ENCODE measurements around the gene RNF212B. TPM values are rescaled to one million over a fixed set of nuclear protein-coding genes. Genes with fewer than 3 reads are reported as not detected.

RNF212B gene
- total and polyA plus RNA-seq, 2 of the 13 experiments (the other 11 are each of a cell fraction or from before 2014, with no cell fraction given): 0.05 TPM; not detected in 1

DNA sequence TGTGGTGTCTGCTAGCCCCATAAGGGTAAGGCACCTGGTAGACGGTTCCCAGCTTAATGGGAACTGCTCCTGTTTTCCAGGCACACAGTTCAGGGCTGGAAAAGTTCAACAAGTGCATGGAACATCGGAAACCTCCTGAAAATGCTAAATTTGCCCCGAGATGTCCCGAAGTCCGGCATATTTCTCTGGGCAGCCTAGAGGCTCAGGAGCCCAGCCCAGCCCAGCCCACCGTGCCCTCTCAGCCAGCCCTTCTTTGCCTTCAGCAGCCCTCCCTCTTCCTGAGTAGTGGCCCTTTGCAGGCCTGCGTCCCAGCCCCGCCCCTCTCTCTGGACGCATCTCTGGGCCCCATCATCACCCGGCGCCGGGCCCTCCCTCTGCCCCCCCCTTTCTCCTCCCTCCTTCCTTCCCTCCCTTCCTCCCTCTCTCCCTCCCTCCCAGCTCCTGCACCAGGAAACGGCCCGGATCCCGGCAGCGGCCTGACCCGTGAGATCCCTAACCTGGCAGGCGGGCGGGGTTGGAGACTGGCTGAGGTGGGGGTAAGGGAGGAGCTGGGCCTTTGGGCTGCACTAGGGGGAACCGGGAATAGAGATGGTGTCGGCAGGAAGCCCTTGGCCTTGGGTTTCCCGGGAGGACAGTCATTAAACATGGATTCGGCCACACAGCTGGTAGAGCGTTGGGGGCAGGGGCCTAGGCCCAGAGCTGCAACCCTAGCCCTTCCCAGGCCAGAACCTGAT lies 68.8 kb downstream of the RNF212B start, which contains the start of gene BCL2L2 (continued):
- TF ChIP-seq ZHX2 (IDR thresholded peaks at IDR 0.05; ENCODE audit: low read depth) (peak; percentile 97), ZHX2 (CRISPR knock-in tag; IDR thresholded peaks at IDR 0.05; ENCODE audit: borderline replicate concordance) (peak; percentile 17; the same call in 1 of the 2 replicates), FOXO1 (CRISPR knock-in tag; IDR thresholded peaks at IDR 0.05) (peak; percentile 78), KLF13 (CRISPR knock-in tag; IDR thresholded peaks at IDR 0.05) (0 out of 2 replicates have a peak, but pooled peaks have one; percentile 29), TCF12 (IDR thresholded peaks at IDR 0.05) (no peak), TCF12 (CRISPR knock-in tag; IDR thresholded peaks at IDR 0.05) (peak; percentile 89; the same call in 1 of the 2 replicates), ZBTB38 (CRISPR knock-in tag; IDR thresholded peaks at IDR 0.05) (peak; percentile 95), HDAC6 (IDR thresholded peaks at IDR 0.05; ENCODE audit: low read depth, low read length) (no peak), ZNF350 (CRISPR knock-in tag; IDR thresholded peaks at IDR 0.05; ENCODE audit: borderline replicate concordance, low read depth) (peak; percentile 100), XBP1 (CRISPR knock-in tag; IDR thresholded peaks at IDR 0.05) (no peak), GATA4 (IDR thresholded peaks at IDR 0.05; ENCODE audit: borderline replicate concordance, low read depth) (peak; percentile 84; the same call in 1 of the 2 replicates), NPAS2 (CRISPR knock-in tag; IDR thresholded peaks at IDR 0.05; ENCODE audit: borderline replicate concordance) (no peak), THAP9 (CRISPR knock-in tag; IDR thresholded peaks at IDR 0.05; ENCODE audit: borderline replicate concordance) (peak; percentile 97), TFAP4 (IDR thresholded peaks at IDR 0.05; ENCODE audit: borderline replicate concordance, low read depth) (peak; percentile 90)
- TF ChIP-seq, protein P1, sequence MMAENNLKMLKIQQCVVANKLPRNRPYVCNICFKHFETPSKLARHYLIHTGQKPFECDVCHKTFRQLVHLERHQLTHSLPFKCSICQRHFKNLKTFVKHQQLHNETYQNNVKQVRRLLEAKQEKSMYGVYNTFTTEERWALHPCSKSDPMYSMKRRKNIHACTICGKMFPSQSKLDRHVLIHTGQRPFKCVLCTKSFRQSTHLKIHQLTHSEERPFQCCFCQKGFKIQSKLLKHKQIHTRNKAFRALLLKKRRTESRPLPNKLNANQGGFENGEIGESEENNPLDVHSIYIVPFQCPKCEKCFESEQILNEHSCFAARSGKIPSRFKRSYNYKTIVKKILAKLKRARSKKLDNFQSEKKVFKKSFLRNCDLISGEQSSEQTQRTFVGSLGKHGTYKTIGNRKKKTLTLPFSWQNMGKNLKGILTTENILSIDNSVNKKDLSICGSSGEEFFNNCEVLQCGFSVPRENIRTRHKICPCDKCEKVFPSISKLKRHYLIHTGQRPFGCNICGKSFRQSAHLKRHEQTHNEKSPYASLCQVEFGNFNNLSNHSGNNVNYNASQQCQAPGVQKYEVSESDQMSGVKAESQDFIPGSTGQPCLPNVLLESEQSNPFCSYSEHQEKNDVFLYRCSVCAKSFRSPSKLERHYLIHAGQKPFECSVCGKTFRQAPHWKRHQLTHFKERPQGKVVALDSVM (CRISPR knock-in tag; IDR thresholded peaks at IDR 0.05): no peak

All from HepG2 (cell line).